ENCODE results near the gene UGT1A1.

Gene UGT1A1

GRCh38 chr2:233813236-233814055 lies 53.4 kb downstream of the UGT1A1 start:
- Histone ChIP-seq H3K27me3 (replicated peaks in 2 of 5; ENCODE audit: control insufficient read depth in 4 of 5, insufficient read depth in 5 of 5, low read length in 4 of 5) (peaks cover 0 to 7% (median 0%) of the 10 kb centered on the region in 5 experiments), H3K9me3 (ENCODE audit: control extremely low read depth in 1 of 5, control insufficient read depth in 4 of 5, insufficient read depth in 2 of 5, low read depth in 1 of 5, low read length in 4 of 5) (no peaks in the 10 kb centered on the region), H3K36me3 (ENCODE audit: control insufficient read depth in 4 of 4, insufficient read depth in 4 of 4, low read length in 3 of 4) (no peaks in the 10 kb centered on the region), H3K27ac (ENCODE audit: insufficient read depth in 1 of 2, low read depth in 1 of 2, low read length in 2 of 2, poor library complexity in 1 of 2, severe bottlenecking in 2 of 2) (no peak overlapping the region), H3K4me1 (ENCODE audit: control extremely low read depth in 1 of 4, control insufficient read depth in 4 of 4, insufficient read depth in 4 of 4, low read length in 3 of 4) (no peaks in the 10 kb centered on the region), H3K4me3 (ENCODE audit: control insufficient read depth in 1 of 7, extremely low read depth in 1 of 7, insufficient read depth in 4 of 7, low read depth in 2 of 7, low read length in 6 of 7) (no peak overlapping the region)
- ChIA-PET CTCF (interaction anchor here (1.9 kb wide), 1 partner anchor 9 kb away, joined by 4 read pairs; no protein-coding TSS in a partner anchor), POLR2A (no interaction called here)
- WGBS (ENCODE audit: insufficient coverage) = 90% methylated on average over 2 of the region's 3 CpGs
- DNase-seq = no peak

GRCh38 chr2:233814056-233814835 lies 54.2 kb downstream of the UGT1A1 start:
- no peak overlapping the region for H3K4me3 ChIP-seq (ENCODE audit: control insufficient read depth in 1 of 7, extremely low read depth in 1 of 7, insufficient read depth in 4 of 7, low read depth in 2 of 7, low read length in 6 of 7)
- WGBS (ENCODE audit: insufficient coverage) = 88% methylated on average over 1 of the region's 2 CpGs
- DNase-seq = no peak
- ChIA-PET CTCF (interaction anchor here (1.9 kb wide), 1 partner anchor 10 kb away, joined by 4 read pairs; no protein-coding TSS in a partner anchor), POLR2A (no interaction called here)
- no peaks in the 10 kb centered on the region for H3K4me1 ChIP-seq (ENCODE audit: control extremely low read depth in 1 of 4, control insufficient read depth in 4 of 4, insufficient read depth in 4 of 4, low read length in 3 of 4)
- no peaks in the 10 kb centered on the region for H3K9me3 ChIP-seq (ENCODE audit: control extremely low read depth in 1 of 5, control insufficient read depth in 4 of 5, insufficient read depth in 2 of 5, low read depth in 1 of 5, low read length in 4 of 5)
- H3K36me3 ChIP-seq (ENCODE audit: control insufficient read depth in 4 of 4, insufficient read depth in 4 of 4, low read length in 3 of 4) = no peaks in the 10 kb centered on the region
- H3K27ac ChIP-seq (ENCODE audit: insufficient read depth in 1 of 2, low read depth in 1 of 2, low read length in 2 of 2, poor library complexity in 1 of 2, severe bottlenecking in 2 of 2) = no peak overlapping the region
- H3K27me3 ChIP-seq (replicated peaks in 2 of 5; ENCODE audit: control insufficient read depth in 4 of 5, insufficient read depth in 5 of 5, low read length in 4 of 5) = peaks cover 0 to 7% (median 0%) of the 10 kb centered on the region in 5 experiments

- Histone ChIP-seq H3K4me1 (ENCODE audit: control extremely low read depth in 1 of 4, control insufficient read depth in 4 of 4, insufficient read depth in 4 of 4, low read length in 3 of 4) (no peaks in the 10 kb centered on the region), H3K27me3 (replicated peaks in 2 of 5; ENCODE audit: control insufficient read depth in 4 of 5, insufficient read depth in 5 of 5, low read length in 4 of 5) (peaks cover 0 to 7% (median 0%) of the 10 kb centered on the region in 5 experiments), H3K9me3 (ENCODE audit: control extremely low read depth in 1 of 5, control insufficient read depth in 4 of 5, insufficient read depth in 2 of 5, low read depth in 1 of 5, low read length in 4 of 5) (no peaks in the 10 kb centered on the region), H3K36me3 (ENCODE audit: control insufficient read depth in 4 of 4, insufficient read depth in 4 of 4, low read length in 3 of 4) (no peaks in the 10 kb centered on the region), H3K4me3 (ENCODE audit: control insufficient read depth in 1 of 7, extremely low read depth in 1 of 7, insufficient read depth in 4 of 7, low read depth in 2 of 7, low read length in 6 of 7) (no peak overlapping the region), H3K27ac (ENCODE audit: insufficient read depth in 1 of 2, low read depth in 1 of 2, low read length in 2 of 2, poor library complexity in 1 of 2, severe bottlenecking in 2 of 2) (no peak overlapping the region)
- WGBS (ENCODE audit: insufficient coverage) = no CpG with 5 or more reads among the region's 6 CpGs
- ChIA-PET POLR2A (no interaction called here), CTCF (no interaction called here)
- no peak for DNase-seq
Measured at GRCh38 chr2:233815861-233816260, 55.8 kb downstream of the UGT1A1 start.

GRCh38 chr2:233816334-233816733 lies 56.3 kb downstream of the UGT1A1 start:
- no peak overlapping the region for H3K27ac ChIP-seq (ENCODE audit: insufficient read depth in 1 of 2, low read depth in 1 of 2, low read length in 2 of 2, poor library complexity in 1 of 2, severe bottlenecking in 2 of 2)
- no peak overlapping the region for H3K4me3 ChIP-seq (ENCODE audit: control insufficient read depth in 1 of 7, extremely low read depth in 1 of 7, insufficient read depth in 4 of 7, low read depth in 2 of 7, low read length in 6 of 7)
- CTCF ChIA-PET = no interaction called here
- 100% methylated on average over 2 of the region's 2 CpGs for WGBS (ENCODE audit: insufficient coverage)
- POLR2A ChIA-PET = no interaction called here
- H3K36me3 ChIP-seq (ENCODE audit: control insufficient read depth in 4 of 4, insufficient read depth in 4 of 4, low read length in 3 of 4) = no peaks in the 10 kb centered on the region
- H3K4me1 ChIP-seq (ENCODE audit: control extremely low read depth in 1 of 4, control insufficient read depth in 4 of 4, insufficient read depth in 4 of 4, low read length in 3 of 4) = no peaks in the 10 kb centered on the region
- H3K27me3 ChIP-seq (replicated peaks in 2 of 5; ENCODE audit: control insufficient read depth in 4 of 5, insufficient read depth in 5 of 5, low read length in 4 of 5) = peaks cover 0 to 5% (median 0%) of the 10 kb centered on the region in 5 experiments
- H3K9me3 ChIP-seq (ENCODE audit: control extremely low read depth in 1 of 5, control insufficient read depth in 4 of 5, insufficient read depth in 2 of 5, low read depth in 1 of 5, low read length in 4 of 5) = no peaks in the 10 kb centered on the region
- DNase-seq = no peak

DNA sequence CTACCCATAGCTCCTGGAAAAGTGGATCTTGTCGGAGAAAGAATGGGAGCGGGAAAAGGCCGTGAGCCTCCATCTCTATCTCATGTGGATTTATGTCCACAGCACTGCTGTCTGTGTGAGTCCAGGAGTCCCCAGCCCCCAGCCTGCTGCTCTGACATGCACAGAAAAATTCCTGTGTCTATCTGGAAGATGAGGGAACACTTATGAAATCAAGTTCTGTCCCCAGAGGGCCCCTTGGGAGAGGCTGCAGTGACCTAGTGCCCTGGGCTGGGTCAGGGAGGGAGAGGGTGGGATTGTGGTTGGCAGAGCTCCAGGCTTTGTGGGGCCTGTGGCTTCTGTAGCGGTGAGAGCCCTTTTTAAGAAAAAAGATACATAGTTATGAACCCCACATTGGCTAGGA lies 56.7 kb downstream of the UGT1A1 start:
- CTCF ChIA-PET = no interaction called here
- Histone ChIP-seq H3K4me3 (ENCODE audit: control insufficient read depth in 1 of 7, extremely low read depth in 1 of 7, insufficient read depth in 4 of 7, low read depth in 2 of 7, low read length in 6 of 7) (no peak overlapping the region), H3K27ac (ENCODE audit: insufficient read depth in 1 of 2, low read depth in 1 of 2, low read length in 2 of 2, poor library complexity in 1 of 2, severe bottlenecking in 2 of 2) (no peak overlapping the region), H3K9me3 (ENCODE audit: control extremely low read depth in 1 of 5, control insufficient read depth in 4 of 5, insufficient read depth in 2 of 5, low read depth in 1 of 5, low read length in 4 of 5) (no peaks in the 10 kb centered on the region), H3K27me3 (replicated peaks in 2 of 5; ENCODE audit: control insufficient read depth in 4 of 5, insufficient read depth in 5 of 5, low read length in 4 of 5) (peaks cover 0 to 4% (median 0%) of the 10 kb centered on the region in 5 experiments), H3K4me1 (ENCODE audit: control extremely low read depth in 1 of 4, control insufficient read depth in 4 of 4, insufficient read depth in 4 of 4, low read length in 3 of 4) (no peaks in the 10 kb centered on the region), H3K36me3 (ENCODE audit: control insufficient read depth in 4 of 4, insufficient read depth in 4 of 4, low read length in 3 of 4) (no peaks in the 10 kb centered on the region)
- 88% methylated on average over 4 of the region's 4 CpGs for WGBS (ENCODE audit: insufficient coverage)
- POLR2A ChIA-PET = no interaction called here
- no peak for DNase-seq

DNA sequence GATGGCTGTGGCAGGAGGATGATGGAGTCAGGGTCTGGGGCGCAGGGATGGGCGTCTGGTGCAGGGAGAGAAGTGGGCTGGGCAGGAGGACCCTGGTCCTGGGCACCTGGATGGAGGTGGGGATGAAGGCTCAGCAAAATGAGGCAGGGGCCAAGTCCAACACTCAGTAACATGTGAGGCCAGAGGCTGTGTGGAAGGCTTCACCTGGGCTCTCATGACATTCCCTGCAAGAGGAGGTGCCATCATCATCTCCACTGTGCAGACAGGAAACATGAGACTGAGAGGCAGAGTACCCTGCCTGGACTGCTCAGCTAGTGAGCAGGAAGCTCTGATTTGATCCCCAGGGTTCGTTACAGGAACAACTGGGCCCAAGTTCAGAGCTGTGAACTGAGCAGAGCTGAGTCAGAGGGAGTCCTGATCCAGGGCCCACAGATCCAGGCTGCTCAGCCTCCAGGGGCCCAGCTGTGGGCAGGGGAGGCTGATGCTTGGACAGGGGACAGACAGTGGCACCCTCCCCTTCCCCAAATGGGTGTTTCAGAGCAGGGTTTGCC lies 57.4 kb downstream of the UGT1A1 start:
- Histone ChIP-seq H3K9me3 (ENCODE audit: control extremely low read depth in 1 of 5, control insufficient read depth in 4 of 5, insufficient read depth in 2 of 5, low read depth in 1 of 5, low read length in 4 of 5) (no peaks in the 10 kb centered on the region), H3K27me3 (replicated peaks in 2 of 5; ENCODE audit: control insufficient read depth in 4 of 5, insufficient read depth in 5 of 5, low read length in 4 of 5) (peaks cover 0 to 4% (median 0%) of the 10 kb centered on the region in 5 experiments), H3K27ac (ENCODE audit: insufficient read depth in 1 of 2, low read depth in 1 of 2, low read length in 2 of 2, poor library complexity in 1 of 2, severe bottlenecking in 2 of 2) (no peak overlapping the region), H3K4me3 (ENCODE audit: control insufficient read depth in 1 of 7, extremely low read depth in 1 of 7, insufficient read depth in 4 of 7, low read depth in 2 of 7, low read length in 6 of 7) (no peak overlapping the region), H3K36me3 (ENCODE audit: control insufficient read depth in 4 of 4, insufficient read depth in 4 of 4, low read length in 3 of 4) (no peaks in the 10 kb centered on the region), H3K4me1 (ENCODE audit: control extremely low read depth in 1 of 4, control insufficient read depth in 4 of 4, insufficient read depth in 4 of 4, low read length in 3 of 4) (no peaks in the 10 kb centered on the region)
- 92% methylated on average over 3 of the region's 3 CpGs for WGBS (ENCODE audit: insufficient coverage)
- ChIA-PET CTCF (no interaction called here), POLR2A (interaction anchor here (0.7 kb wide), 1 partner anchor 33 kb away, joined by 3 read pairs; no protein-coding TSS in a partner anchor)
- no peak for DNase-seq
